Spleen (tissue), 11 donors: ENCODE results near the gene BSN. TPM values are rescaled to one million over a fixed set of nuclear protein-coding genes. Genes with fewer than 3 reads are reported as not detected.

Source experiments
- DNase-seq: peaks from one replicate; pipeline ENCODE4 v3.0.0-alpha.2; 2020
- H3K27ac ChIP-seq, 8 donors: fragments of 200-600 bp; sonication (generic) in 7 of 8; 1 replicate in 4 of 8; 2 replicates in 4 of 8; pipeline versions ENCODE4 v1.5.0 to v1.8.0; 2016 to 2021; ENCODE audit warnings: inconsistent platforms in 4 of 8, mild to moderate bottlenecking in 4 of 8, moderate library complexity in 1 of 8
- H3K27me3 ChIP-seq, 7 donors: fragments of 200-600 bp; sonication (generic) in 6 of 7; replicated peaks in 1 of 7; 1 replicate in 4 of 7; 2 replicates in 3 of 7; pipeline versions ENCODE4 v1.5.0 to v1.8.0; 2016 to 2021; ENCODE audit warnings: inconsistent platforms in 3 of 7, mild to moderate bottlenecking in 1 of 7
- H3K36me3 ChIP-seq, 6 donors: fragments of 200-600 bp; sonication (generic) in 5 of 6; 1 replicate in 4 of 6; 2 replicates in 2 of 6; pipeline versions ENCODE4 v1.5.0 to v1.8.0; 2016 to 2021; ENCODE audit warnings: inconsistent platforms in 2 of 6
- H3K4me1 ChIP-seq, 6 donors: fragments of 200-600 bp; sonication (generic) in 5 of 6; 1 replicate in 3 of 6; 2 replicates in 3 of 6; pipeline versions ENCODE4 v1.5.0 to v1.8.0; 2016 to 2021; ENCODE audit warnings: inconsistent platforms in 3 of 6
- H3K4me3 ChIP-seq, 8 donors: fragments of 200-600 bp; sonication (generic) in 7 of 8; 1 replicate in 4 of 8; 2 replicates in 4 of 8; pipeline versions ENCODE4 v1.5.0 to v1.8.0; 2016 to 2021; ENCODE audit warnings: inconsistent platforms in 4 of 8, mild to moderate bottlenecking in 4 of 8, moderate library complexity in 2 of 8
- H3K9me3 ChIP-seq, 8 donors: fragments of 200-600 bp; sonication (generic) in 7 of 8; 1 replicate in 4 of 8; 2 replicates in 4 of 8; pipeline versions ENCODE4 v1.5.0 to v1.8.0; 2016 to 2021; ENCODE audit warnings: inconsistent platforms in 4 of 8
- CTCF ChIP-seq, 11 experiments: fragments of 200-600 bp in 7 of 11; fragments of 450-650 bp in 4 of 11; sonication (generic) in 4 of 11; IDR thresholded peaks in 8 of 11; conservative IDR thresholded peaks in 3 of 11; 1 replicate in 7 of 11; 2 replicates in 4 of 11; pipeline versions ENCODE4 v1.4.0 to v1.8.0; 2016 to 2021; ENCODE audit warnings: antibody characterized with exemption in 11 of 11, inconsistent platforms in 4 of 11, mild to moderate bottlenecking in 1 of 11
- POLR2A ChIP-seq, 3 donors: fragments of 450-650 bp; IDR thresholded peaks; one replicate each; pipeline ENCODE4 v1.5.1; 2017; ENCODE audit warnings: antibody characterized with exemption in 3 of 3, mild to moderate bottlenecking in 1 of 3
- POLR2AphosphoS5 ChIP-seq, 3 donors: sonication (generic); formaldehyde crosslinking; IDR thresholded peaks; one replicate each; pipeline ENCODE4 v1.5.1; 2017; ENCODE audit warnings: antibody characterized with exemption in 3 of 3
- WGBS, 5 donors: extraction: QIAGEN DNeasy Blood & Tissue Kit in 3 of 5; methylation state at CpG; one replicate each; pipeline versions ENCODE4 v1.1.5 to v1.1.7; 2013 to 2018; 5-methylcytosine and 5-hydroxymethylcytosine counted together
- intact Hi-C: fragments of 100-400 bp; cut with DNase I; formaldehyde crosslinking; loops from one replicate; pipeline ENCODE4 v1.15.0; 2023; ENCODE audit warnings: low total_unique reads
- polyA plus RNA-seq, 3 donors: library from polyadenylated mRNA; stranded (reverse); fragments of 200-250 nt; gene quantifications; one replicate each; pipeline ENCODE4 v1.2.1, GENCODE V29; 2013
- total RNA-seq, 7 donors: library from RNA; depleted of rRNA in 3 of 7; stranded (reverse); fragments of >200 nt in 3 of 7; fragmentation: NEBNext Ultra II Directional in 4 of 7; extraction: Animal tissue kit (Norgen Biotek cat#: 25700) in 4 of 7; gene quantifications; one replicate each; pipeline versions ENCODE4 v1.1.0 to v1.2.1, GENCODE V29; 2016 to 2021
- donor health status: healthy with polysubstance abuse.
- donor health status: DM: no; HTN: no; CAD: no; lungs with moderate emphysema.
- donor health status: DM: no; HTN: no; CAD: no.
- donor health status: Bipolar disorder and iron deficiency.
- donor health status: healthy.
- donor health status: DM: no; HTN: no; CAD: no.
- donor health status: DM: yes; HTN: yes; CAD: no.

Gene BSN
- total and polyA plus RNA-seq, 10 donors, result 0.02 to 1.1 (median 0.36) TPM

DNA sequence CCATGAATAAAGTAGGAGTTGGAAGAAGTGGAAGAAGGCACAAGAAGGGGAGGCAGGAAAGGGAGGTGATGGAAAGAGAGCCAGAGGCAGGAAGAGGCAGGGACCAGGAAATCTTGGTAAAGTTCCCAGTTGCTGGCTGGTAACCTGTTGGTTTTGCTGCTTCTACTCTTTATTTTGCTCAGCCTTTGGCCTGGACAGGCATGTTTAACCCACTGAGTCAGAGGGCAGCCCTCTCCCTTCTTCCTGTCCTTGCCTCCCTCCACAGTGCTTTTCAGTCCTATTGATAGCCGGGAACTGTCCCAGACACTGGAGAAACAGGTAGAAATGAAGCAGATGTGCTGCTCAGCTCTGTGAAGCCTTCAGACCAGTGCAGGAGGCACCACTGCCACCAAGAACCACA, 76.5 kb downstream of the BSN start:
- Histone ChIP-seq H3K27me3 (no peaks in the 10 kb centered on the region), H3K27ac (no peak overlapping the region), H3K9me3 (peaks cover 0 to 10% (median 3%) of the 10 kb centered on the region in 8 donors), H3K36me3 (no peaks in the 10 kb centered on the region), H3K4me3 (no peak overlapping the region), H3K4me1 (no peaks in the 10 kb centered on the region)
- WGBS, 5 donors, result 87 to 100% (median 93%) methylated on average over 1 of the region's 1 CpG
- no peak for DNase-seq
- TF ChIP-seq POLR2AphosphoS5 (IDR thresholded peaks at IDR 0.05) (no peak), POLR2A (IDR thresholded peaks at IDR 0.05) (no peak), CTCF (IDR thresholded peaks at IDR 0.05 in 8 of 11, conservative IDR thresholded peaks at IDR 0.05 in 3 of 11) (no peak)
- intact Hi-C loops, result no loop called here

DNA sequence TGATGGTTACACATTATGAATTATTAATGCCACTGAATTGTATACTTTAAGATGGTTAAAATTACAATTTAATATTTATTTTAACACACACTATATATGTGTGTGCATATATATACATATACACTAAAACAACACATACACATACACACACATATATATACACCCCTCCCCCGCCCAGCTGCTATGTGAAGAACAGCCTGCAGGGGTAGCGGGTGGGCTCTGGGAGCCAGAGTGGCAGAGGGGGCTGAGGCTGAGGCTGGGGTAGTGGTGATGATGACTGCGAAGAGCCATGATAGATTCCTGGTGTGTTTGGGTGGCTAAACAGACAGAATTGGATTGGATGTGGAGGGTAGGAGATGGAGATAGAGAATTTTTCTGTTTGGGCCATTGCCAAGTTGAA, 80.5 kb downstream of the BSN start:
- TF ChIP-seq CTCF (IDR thresholded peaks at IDR 0.05 in 8 of 11, conservative IDR thresholded peaks at IDR 0.05 in 3 of 11) (no peak), POLR2AphosphoS5 (IDR thresholded peaks at IDR 0.05) (no peak), POLR2A (IDR thresholded peaks at IDR 0.05) (no peak)
- WGBS, 5 donors, result 80 to 87% (median 85%) methylated on average over 3 of the region's 3 CpGs
- intact Hi-C loops, result no loop called here

DNA sequence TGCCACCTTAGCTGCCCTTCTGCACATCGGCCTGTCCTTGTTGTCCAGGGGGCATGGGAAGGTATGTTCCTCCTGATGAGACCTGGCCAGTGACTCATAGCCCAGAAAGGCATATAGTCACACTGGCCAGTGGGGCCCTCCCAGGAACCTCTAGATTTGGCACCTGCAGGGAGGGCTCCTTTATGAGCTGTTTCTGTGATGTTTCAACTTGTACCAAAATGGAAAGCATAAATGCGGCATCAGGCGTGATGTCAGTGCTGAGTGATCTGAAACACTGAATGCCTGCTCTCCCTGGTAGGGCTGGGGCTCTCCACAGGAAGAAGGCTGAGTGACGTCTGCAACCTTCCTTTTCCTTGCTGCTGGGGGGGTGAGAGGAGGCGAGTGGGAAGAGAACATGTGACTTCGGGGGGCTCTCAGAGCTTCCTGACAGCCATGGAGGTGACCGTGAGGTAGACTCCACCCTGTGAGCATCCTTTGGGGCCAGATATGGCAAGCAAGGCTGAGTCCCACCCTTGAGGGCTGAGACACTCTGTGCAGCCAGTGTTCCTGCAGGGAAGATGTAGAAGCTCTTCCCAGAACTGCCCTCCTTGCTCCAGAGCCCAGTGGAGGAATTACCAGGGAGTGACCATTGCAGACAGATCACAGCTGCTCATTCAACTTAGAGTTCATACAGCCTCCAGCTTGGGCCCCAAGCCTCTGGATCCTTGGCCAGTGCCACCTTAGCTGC, 82.8 kb downstream of the BSN start:
- TF ChIP-seq CTCF (IDR thresholded peaks at IDR 0.05 in 8 of 11, conservative IDR thresholded peaks at IDR 0.05 in 3 of 11) (no peak), POLR2A (IDR thresholded peaks at IDR 0.05) (no peak), POLR2AphosphoS5 (IDR thresholded peaks at IDR 0.05) (no peak)
- H3K9me3 ChIP-seq, result peaks cover 0 to 1% (median 0%) of the 10 kb centered on the region in 8 donors
- no peaks in the 10 kb centered on the region for H3K27me3 ChIP-seq
- intact Hi-C loops, result no loop called here
- no peak overlapping the region for H3K4me3 ChIP-seq
- no peaks in the 10 kb centered on the region for H3K36me3 ChIP-seq
- no peak overlapping the region for H3K27ac ChIP-seq
- no peak for DNase-seq
- H3K4me1 ChIP-seq, result no peaks in the 10 kb centered on the region
- 40 to 55% (median 46%) methylated on average over 6 to 7 of the region's 7 CpGs for WGBS, 5 donors

More for the DNA sequence above, 80.5 kb downstream of the BSN start:
- H3K4me3 ChIP-seq, result no peak overlapping the region
- no peak for DNase-seq
- H3K4me1 ChIP-seq, result no peaks in the 10 kb centered on the region
- H3K36me3 ChIP-seq, result no peaks in the 10 kb centered on the region
- no peaks in the 10 kb centered on the region for H3K27me3 ChIP-seq
- H3K27ac ChIP-seq, result no peak overlapping the region
- peaks cover 0 to 10% (median 3%) of the 10 kb centered on the region in 8 donors for H3K9me3 ChIP-seq

GRCh38 chr3:49638445-49638844, 84.2 kb downstream of the BSN start:
- Histone ChIP-seq H3K27ac (no peak overlapping the region), H3K36me3 (no peaks in the 10 kb centered on the region), H3K4me1 (no peaks in the 10 kb centered on the region), H3K4me3 (no peak overlapping the region), H3K9me3 (no peaks in the 10 kb centered on the region), H3K27me3 (no peaks in the 10 kb centered on the region)
- TF ChIP-seq POLR2A (IDR thresholded peaks at IDR 0.05) (no peak), POLR2AphosphoS5 (IDR thresholded peaks at IDR 0.05) (no peak)
- DNase-seq, result no peak
- intact Hi-C loops, result no loop called here
- 68 to 71% (median 69%) methylated on average over 8 of the region's 8 CpGs for WGBS, 5 donors
